Measurements from ENCODE around the gene FAM187B.
"Not testable (repeated sequence)": the region's sequence is repeated elsewhere in the genome, so short reads cannot be mapped to it uniquely, and the experiment has no call there.

The FAM187B gene

GRCh38 chr19:35211545-35212230 is 16.9 kb downstream of the FAM187B start:
- DNase-seq: peak; percentile 46 to 47

- DNase-seq: no peak
Measured at GRCh38 chr19:35209646-35210045, 18.9 kb downstream of the FAM187B start.

DNA sequence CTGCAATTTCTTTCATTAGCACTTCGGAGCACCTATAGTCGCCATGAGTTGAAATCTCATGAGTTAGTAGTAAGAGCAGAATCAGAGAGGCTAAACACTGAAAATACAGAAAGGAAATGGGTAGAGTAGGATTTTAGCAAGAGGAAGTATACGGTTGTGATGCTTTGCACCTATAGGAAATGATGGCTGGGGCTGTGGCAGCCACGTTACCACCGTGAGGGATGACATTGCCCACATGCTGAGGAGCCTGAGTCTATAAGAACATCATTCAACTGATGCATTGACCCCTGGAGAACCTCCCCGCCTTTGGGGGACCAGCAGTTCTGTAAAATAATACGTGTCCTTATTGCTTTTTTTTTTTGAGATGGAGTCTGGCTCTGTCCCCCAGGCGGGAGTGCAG is 20.4 kb downstream of the FAM187B start:
- no peak for DNase-seq

- no peak for DNase-seq
Measured at GRCh38 chr19:35207391-35207871, 21.1 kb downstream of the FAM187B start.

GRCh38 chr19:35206855-35207254 is 21.7 kb downstream of the FAM187B start:
- no peak for DNase-seq

- DNase-seq: no peak
Measured at GRCh38 chr19:35206379-35206778, 22.2 kb downstream of the FAM187B start.

DNA sequence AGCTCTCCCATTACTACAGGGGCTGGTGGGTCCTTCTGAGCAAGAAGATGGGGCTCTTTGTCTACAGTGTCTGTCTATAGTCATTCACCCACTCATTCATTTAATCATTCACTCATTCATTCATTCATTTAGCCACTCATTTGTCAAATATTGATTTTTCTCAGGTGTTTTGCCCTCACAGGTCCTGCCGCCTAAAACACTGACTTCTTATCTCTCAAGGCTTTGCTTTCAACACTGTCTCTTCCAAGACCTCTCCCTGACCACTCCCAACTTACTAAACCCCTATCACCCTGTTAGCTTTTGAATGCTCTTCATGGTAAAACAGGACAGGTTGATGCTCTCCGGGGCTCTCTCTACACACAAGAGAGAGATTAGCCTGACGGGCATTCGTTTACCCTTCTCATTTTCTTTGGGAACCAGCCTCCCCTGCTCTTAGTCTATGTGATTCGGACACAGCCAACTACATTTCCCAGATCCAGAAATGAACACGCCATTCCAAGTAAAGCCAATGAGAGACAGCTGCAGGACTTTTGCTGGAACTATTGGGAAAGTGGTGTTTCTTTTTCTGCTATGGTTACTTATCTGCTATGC is 22.7 kb downstream of the FAM187B start:
- no peak for DNase-seq

DNA sequence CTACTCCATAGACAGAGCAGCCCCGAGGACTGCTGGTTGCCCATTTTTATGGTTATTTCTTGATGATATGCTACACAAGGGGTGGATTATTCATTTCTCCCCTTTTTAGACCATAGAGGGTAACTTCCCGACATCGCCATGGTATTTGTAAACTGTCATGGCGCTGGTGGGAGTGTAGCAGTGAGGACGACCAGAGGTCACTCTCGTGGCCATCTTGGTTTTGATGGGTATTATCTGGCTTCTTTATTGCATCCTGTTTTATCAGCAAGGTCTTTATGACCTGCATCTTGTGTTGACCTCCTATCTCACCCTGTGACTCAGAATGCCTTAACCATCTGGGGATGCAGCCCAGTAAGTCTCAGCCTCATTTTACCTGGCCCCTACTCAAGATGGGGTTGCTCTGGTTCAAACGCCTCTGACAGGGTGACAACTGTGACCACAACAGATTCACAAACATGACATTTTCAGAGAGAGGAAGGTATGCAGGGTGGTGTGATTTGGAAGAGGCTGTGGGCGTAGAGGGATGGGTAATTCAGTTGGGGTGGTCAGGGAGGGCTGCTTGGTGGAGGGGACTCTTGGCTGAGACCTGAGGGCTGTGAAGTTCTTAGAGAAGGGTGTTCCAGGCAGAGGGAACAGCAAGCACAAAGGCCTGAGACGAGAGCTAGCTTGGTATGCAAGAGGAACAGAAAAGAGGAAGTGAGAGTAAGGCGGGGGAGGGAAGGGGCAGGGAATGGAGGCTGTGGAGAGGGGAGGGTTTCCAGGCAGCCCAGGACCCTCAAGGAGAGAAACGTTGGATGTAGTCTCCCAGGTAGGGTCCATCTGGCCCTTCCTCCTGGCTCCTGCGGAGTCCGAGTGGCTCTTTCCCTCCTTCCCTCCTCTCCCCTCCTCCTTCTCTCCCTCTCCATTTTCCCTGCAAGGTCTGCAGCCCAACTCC is 23.5 kb downstream of the FAM187B start:
- DNase-seq: peak; percentile 25 to 46

DNA sequence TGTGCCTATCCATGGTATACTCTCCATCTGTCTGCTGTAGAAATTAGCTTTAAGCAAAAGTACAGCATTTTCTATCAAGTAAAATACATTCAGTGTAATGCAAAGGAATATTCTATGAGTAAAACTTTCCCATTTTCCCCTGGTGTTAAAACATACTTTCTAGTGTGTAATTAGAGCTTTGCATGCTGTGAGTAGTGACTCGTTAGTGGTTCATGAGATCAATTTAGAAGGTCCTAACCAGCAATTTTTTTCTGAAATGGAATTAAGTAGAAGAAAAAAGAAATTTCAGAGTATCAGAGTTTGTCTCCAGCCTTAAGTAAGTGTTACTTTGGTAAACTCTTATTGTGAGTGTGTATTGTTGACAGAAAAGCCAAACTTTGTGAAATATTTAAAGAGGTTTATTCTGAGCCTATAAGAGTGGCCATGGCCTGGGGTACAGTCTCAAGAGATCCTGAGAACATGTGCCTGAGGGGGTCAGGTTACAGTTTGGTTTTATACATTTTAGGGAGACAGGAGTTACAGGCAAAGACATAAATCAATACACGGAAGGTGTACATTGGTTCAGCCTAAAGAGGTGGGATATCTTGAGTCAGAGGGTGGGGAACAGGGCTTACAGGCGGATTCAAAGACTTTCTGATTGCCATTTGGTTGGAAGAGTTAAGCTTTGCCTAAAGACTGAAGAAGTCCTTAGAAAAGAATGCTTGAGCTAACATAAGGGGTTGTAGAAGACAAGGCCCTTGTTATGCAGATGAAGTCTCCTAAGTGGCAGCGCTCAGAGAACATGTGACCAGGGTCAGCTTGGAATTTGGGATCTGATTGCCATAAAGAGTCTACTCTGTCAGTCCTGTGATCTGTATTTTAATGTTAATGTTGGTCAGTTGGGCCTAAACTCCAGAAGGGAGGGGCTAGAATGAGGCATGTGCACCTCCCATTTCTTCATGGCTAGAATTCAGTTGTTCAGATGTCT is 25.5 kb downstream of the FAM187B start:
- no peak for DNase-seq

GRCh38 chr19:35199481-35199880 is 29.1 kb downstream of the FAM187B start:
- no peak for DNase-seq

DNA sequence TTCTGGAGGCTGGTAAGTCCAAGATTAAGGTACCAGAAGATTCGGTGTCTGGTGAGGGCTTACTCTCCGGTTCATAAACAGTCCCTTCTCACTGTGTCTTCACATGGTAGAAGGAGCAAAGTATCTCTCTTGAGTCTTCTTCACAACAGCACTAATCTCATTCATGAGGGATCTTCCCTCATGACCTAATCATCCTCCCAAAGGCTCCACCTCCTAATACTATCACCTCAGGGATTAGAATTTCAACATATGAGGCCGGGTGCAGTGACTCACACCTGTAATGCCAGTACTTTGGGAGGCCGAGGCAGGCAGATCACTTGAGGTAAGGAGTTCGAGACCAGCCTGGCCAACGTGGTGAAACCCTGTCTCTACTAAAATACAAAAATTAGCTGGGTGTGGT is 31.7 kb downstream of the FAM187B start:
- not testable (repeated sequence) for DNase-seq

- no peak for DNase-seq
Measured at GRCh38 chr19:35195830-35196229, 32.7 kb downstream of the FAM187B start.

DNA sequence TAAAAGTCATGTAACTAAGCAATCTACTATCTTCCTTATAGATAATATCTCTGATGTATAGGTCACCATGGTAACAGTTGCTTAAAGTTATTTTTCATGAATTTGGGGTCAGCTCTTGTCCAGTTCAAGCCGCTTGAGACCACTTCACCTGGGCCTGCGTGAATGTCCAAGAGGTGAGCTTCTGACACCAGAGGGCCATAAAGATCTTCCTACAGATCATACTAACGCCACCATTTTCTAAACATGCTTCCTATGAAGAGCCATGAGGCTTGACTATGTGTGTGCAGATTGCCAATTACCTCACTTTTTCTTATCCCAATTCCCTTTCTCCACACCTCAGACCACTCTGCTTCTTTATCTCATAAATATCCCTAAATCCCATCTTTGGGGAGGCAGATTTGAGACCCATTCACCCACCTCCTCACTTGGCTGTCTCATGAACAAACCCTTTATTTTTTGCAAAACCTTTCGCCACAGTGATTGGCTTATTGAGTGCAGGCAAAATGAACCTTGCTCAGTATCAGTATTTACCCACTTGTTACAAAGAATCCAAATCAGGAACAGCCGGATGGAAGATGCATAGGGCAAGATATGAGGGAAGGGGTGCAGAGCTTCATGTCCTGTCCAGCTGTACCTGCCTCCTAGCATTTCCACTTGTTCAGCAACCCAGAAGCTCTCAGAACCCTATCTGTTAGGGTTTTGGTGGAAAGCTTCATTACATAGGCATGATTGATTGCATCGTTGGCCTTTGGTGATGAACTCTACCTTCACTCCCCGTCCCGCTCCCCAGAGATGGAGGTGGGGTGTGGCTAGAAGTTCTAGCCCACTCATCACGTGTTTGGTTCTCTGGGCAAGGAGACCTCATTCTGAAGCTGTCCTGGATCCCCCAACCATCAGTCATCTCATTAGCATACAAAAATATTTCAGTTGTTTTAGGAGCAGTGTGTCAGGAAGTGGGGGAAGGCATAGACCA is 34.2 kb downstream of the FAM187B start:
- no peak for DNase-seq

GRCh38 chr19:35184884-35185283 is 43.7 kb downstream of the FAM187B start:
- DNase-seq: no peak

- no peak for DNase-seq
Measured at GRCh38 chr19:35184267-35184666, 44.3 kb downstream of the FAM187B start.

DNA sequence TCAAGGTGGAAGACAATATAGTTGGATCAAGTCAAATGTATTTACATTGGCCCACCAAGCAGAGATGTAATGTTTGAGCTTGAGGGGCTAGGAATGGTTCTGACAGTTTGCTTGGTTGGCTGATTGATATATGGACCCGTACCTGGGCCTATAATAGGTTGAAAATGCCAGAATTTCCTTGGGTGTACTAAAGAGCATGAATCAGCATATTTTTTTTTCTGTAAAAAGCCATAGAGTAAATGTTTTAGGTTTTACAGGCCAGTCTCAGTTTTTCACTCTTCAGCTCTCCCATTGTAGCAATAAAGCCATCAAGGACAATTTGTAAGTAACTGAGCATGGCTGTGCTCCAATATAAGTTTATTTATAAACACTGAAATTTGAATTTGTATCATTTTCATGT is 47.2 kb downstream of the FAM187B start:
- DNase-seq: no peak

- DNase-seq: no peak
Measured at GRCh38 chr19:35179830-35180229, 48.7 kb downstream of the FAM187B start.

- no peak for DNase-seq
Measured at GRCh38 chr19:35178701-35179100, 49.8 kb downstream of the FAM187B start.

- DNase-seq: no peak
Measured at GRCh38 chr19:35177377-35178274, 50.9 kb downstream of the FAM187B start.

- DNase-seq: no peak
Measured at GRCh38 chr19:35176181-35176570, 52.4 kb downstream of the FAM187B start.
